Measurements from ENCODE around the gene SPECC1. TPM values are rescaled to one million over a fixed set of nuclear protein-coding genes. Genes with fewer than 3 reads are reported as not detected.

SPECC1 gene
- total and polyA plus RNA-seq, 9 of the 15 experiments (the other 6 are each of a cell fraction or from before 2014, with no cell fraction given), result 2.4 to 19.6 (median 14.7) TPM

DNA sequence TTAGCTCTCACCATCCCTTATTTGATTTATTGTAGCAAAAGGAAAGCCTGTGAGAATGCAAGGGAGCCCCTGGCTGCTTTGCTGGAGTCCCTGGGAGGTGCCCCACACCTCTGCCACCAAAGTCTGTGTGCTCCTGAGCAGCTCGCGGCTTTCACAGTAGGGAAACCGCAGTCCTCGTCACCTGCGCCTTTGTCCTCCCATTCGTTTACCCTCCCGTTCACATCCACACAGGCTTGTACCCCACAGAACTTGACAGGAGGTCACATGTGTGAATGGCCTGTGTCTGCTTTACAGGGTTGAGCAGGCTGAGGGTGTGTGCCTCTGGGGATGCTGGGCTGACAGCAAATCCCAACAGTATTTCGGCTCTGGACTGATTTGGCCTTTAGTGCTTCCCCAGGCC is 305.7 kb downstream of the SPECC1 start (continued):
- TF ChIP-seq, protein P1, sequence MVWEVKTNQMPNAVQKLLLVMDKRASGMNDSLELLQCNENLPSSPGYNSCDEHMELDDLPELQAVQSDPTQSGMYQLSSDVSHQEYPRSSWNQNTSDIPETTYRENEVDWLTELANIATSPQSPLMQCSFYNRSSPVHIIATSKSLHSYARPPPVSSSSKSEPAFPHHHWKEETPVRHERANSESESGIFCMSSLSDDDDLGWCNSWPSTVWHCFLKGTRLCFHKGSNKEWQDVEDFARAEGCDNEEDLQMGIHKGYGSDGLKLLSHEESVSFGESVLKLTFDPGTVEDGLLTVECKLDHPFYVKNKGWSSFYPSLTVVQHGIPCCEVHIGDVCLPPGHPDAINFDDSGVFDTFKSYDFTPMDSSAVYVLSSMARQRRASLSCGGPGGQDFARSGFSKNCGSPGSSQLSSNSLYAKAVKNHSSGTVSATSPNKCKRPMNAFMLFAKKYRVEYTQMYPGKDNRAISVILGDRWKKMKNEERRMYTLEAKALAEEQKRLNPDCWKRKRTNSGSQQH (CRISPR knock-in tag; IDR thresholded peaks at IDR 0.05), result no peak
- TF ChIP-seq BMI1 (IDR thresholded peaks at IDR 0.05; ENCODE audit: low read length) (no peak), ZNF384 (IDR thresholded peaks at IDR 0.05; ENCODE audit: low read depth, low read length) (no peak), SIRT6 (IDR thresholded peaks at IDR 0.05; ENCODE audit: low read depth, low read length) (no peak), E2F3 (CRISPR knock-in tag; IDR thresholded peaks at IDR 0.05) (no peak), ZNF24 (IDR thresholded peaks at IDR 0.05) (no peak)
- TF ChIP-seq, protein P2, sequence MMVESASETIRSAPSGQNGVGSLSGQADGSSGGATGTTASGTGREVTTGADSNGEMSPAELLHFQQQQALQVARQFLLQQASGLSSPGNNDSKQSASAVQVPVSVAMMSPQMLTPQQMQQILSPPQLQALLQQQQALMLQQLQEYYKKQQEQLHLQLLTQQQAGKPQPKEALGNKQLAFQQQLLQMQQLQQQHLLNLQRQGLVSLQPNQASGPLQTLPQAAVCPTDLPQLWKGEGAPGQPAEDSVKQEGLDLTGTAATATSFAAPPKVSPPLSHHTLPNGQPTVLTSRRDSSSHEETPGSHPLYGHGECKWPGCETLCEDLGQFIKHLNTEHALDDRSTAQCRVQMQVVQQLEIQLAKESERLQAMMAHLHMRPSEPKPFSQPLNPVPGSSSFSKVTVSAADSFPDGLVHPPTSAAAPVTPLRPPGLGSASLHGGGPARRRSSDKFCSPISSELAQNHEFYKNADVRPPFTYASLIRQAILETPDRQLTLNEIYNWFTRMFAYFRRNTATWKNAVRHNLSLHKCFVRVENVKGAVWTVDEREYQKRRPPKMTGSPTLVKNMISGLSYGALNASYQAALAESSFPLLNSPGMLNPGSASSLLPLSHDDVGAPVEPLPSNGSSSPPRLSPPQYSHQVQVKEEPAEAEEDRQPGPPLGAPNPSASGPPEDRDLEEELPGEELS (CRISPR knock-in tag; IDR thresholded peaks at IDR 0.05; ENCODE audit: borderline replicate concordance), result no peak

DNA sequence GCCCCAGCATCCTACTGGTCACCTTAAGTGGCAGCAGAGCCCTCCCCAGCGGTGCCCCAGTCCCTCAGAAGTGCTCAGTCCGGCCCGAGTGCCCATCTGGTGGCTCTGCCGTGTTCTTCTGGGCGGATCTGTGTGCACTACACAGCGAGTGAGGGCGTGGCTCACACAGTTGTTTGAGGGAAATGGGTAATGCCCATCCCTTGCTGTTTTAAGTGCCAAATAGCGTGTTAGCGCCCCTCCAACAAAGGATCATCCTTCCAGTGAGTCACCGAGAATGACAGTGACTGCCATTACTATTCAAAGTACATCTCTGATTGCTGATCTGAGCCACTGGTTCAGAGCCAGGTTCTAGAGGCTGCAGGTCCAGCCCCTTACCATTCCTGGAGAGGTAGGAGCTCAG is 306.2 kb downstream of the SPECC1 start:
- intact Hi-C loops (cut with micrococcal nuclease), result loop anchor here (5.0 kb wide), 1 partner anchor 193 kb away; no protein-coding TSS in a partner anchor
- H3K9me1 ChIP-seq (ENCODE audit: control insufficient read depth, insufficient read depth, low read length), result no peaks in the 10 kb centered on the region
- no peak overlapping the region for H3K4me2 ChIP-seq (ENCODE audit: insufficient read depth, low read length)
- H3K27ac ChIP-seq (ENCODE audit: extremely low read depth, low read depth, low read length), result no peak overlapping the region
- FAIRE-seq (no peak), ATAC-seq (no peak), DNase-seq (ENCODE audit: extremely low read depth in 1 of 4, low spot score in 3 of 4) (no peak)
- H3K9me3 ChIP-seq (replicated peaks; ENCODE audit: control insufficient read depth, insufficient read depth, low read depth, low read length), result no peaks in the 10 kb centered on the region
- H3K27me3 ChIP-seq (ENCODE audit: control insufficient read depth in 2 of 2, insufficient read depth in 2 of 2, low read length in 2 of 2), result no peaks in the 10 kb centered on the region
- WGBS (ENCODE audit: insufficient coverage, low coverage, missing lambda C conversion rate), result 69% methylated on average over 10 of the region's 10 CpGs
- ChIA-PET POLR2A (interaction anchor here (0.5 kb wide), 1 partner anchor 204 kb away, joined by 3 read pairs; no protein-coding TSS in a partner anchor), CTCF (ENCODE audit: low intra/inter-chr PET ratio) (no interaction called here)
- H3K4me3 ChIP-seq, result no peak overlapping the region
- 0 out of 5 replicates have a peak, but pooled peaks cover 0 to under 1% of the 10 kb centered on the region in 2 experiments for H3K4me1 ChIP-seq (replicated peaks in 1 of 2; ENCODE audit: control insufficient read depth in 2 of 2, insufficient read depth in 2 of 2, low read length in 2 of 2)
- BruUV-seq (replicated peaks), result no TSS peak
- in situ Hi-C loops (cut with MboI), result loop anchor here (5.0 to 10.0 kb wide), 3 partner anchors 83 to 321 kb away; no protein-coding TSS in a partner anchor
- no peak overlapping the region for H3K9ac ChIP-seq (ENCODE audit: insufficient read depth in 1 of 2, low read depth in 2 of 2, low read length in 2 of 2)
- no peak overlapping the region for H2AFZ ChIP-seq (ENCODE audit: low read depth, low read length)
- no peaks in the 10 kb centered on the region for H3K36me3 ChIP-seq (ENCODE audit: control insufficient read depth, insufficient read depth, low read length)
- H4K20me1 ChIP-seq (replicated peaks; ENCODE audit: control insufficient read depth, insufficient read depth, low read length), result no peaks in the 10 kb centered on the region
- H3K79me2 ChIP-seq (ENCODE audit: control insufficient read depth, insufficient read depth, low read length), result no peaks in the 10 kb centered on the region
- TF ChIP-seq MED1 (CRISPR knock-in tag; IDR thresholded peaks at IDR 0.05; ENCODE audit: borderline replicate concordance), result no peak
- TF ChIP-seq ASH1L (IDR thresholded peaks at IDR 0.05; ENCODE audit: borderline replicate concordance, low read depth, partially characterized antibody), result no peak
- TF ChIP-seq FOXJ2 (tag; IDR thresholded peaks at IDR 0.05), result no peak
- TF ChIP-seq KAT8 (IDR thresholded peaks at IDR 0.05; ENCODE audit: low read depth), result no peak
- no peak for TF ChIP-seq NCOA4 (IDR thresholded peaks at IDR 0.05; ENCODE audit: partially characterized antibody)
- TF ChIP-seq CREB1 (IDR thresholded peaks at IDR 0.05), result no peak
- TF ChIP-seq CREB1 (CRISPR knock-in tag; IDR thresholded peaks at IDR 0.05), result no peak
- no peak for TF ChIP-seq POLR3A (IDR thresholded peaks at IDR 0.05; ENCODE audit: borderline replicate concordance, extremely low read depth, insufficient read depth, insufficient read length)
- TF ChIP-seq HNRNPK (IDR thresholded peaks at IDR 0.05; ENCODE audit: low read depth, low read length, poor library complexity, severe bottlenecking), result no peak
- TF ChIP-seq ZNF445 (CRISPR knock-in tag; IDR thresholded peaks at IDR 0.05; ENCODE audit: low read depth), result no peak
- TF ChIP-seq, protein P3, sequence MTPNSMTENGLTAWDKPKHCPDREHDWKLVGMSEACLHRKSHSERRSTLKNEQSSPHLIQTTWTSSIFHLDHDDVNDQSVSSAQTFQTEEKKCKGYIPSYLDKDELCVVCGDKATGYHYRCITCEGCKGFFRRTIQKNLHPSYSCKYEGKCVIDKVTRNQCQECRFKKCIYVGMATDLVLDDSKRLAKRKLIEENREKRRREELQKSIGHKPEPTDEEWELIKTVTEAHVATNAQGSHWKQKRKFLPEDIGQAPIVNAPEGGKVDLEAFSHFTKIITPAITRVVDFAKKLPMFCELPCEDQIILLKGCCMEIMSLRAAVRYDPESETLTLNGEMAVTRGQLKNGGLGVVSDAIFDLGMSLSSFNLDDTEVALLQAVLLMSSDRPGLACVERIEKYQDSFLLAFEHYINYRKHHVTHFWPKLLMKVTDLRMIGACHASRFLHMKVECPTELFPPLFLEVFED (CRISPR knock-in tag; conservative IDR thresholded peaks at IDR 0.05), result no peak
- no peak for TF ChIP-seq ZNF124 (CRISPR knock-in tag; IDR thresholded peaks at IDR 0.05)
